H1 (cell line): ENCODE measurements around the gene CLDN9. TPM values are rescaled to one million over a fixed set of nuclear protein-coding genes. Genes with fewer than 3 reads are reported as not detected.

Experiments used
- CTCF ChIA-PET: fragments of 300-600 bp; sonication (Branson Sonifier 250); formaldehyde crosslinking; loops from one replicate; lab custom pipeline; 2021; ENCODE audit not compliant: partially characterized antibody; lab: Charles Lee
- POLR2A ChIA-PET: fragments of 300-600 bp; sonication (Branson Sonifier 250); formaldehyde crosslinking; loops from one replicate; lab custom pipeline; 2021; ENCODE audit warnings: inconsistent platforms; ENCODE audit not compliant: partially characterized antibody; lab: Charles Lee
- DNase-seq, 2 experiments: peaks; one replicate each; pipeline versions ENCODE4 v3.0.0 to v3.0.0-alpha.2; 2010 to 2022; ENCODE audit warnings: low spot score in 2 of 2, low read depth in 1 of 2, mixed read lengths in 1 of 2
- FAIRE-seq: peaks from 2 replicates; lab custom pipeline; 2011; peaks lifted over from hg19 to GRCh38; lab: Jason Lieb, UNC
- H2AFZ ChIP-seq: 2 replicates; pipeline ENCODE4 v1.8.1; 2012; ENCODE audit warnings: low read length, inconsistent platforms
- H2AK5ac ChIP-seq: 2 replicates; pipeline ENCODE4 v1.6.1; 2013; ENCODE audit warnings: low read depth, low read length
- H2BK120ac ChIP-seq: replicated peaks from 2 replicates; pipeline ENCODE3; 2013; ENCODE audit warnings: low read depth, low read length, inconsistent platforms
- H2BK12ac ChIP-seq: 2 replicates; pipeline ENCODE4 v1.6.1; 2013; ENCODE audit warnings: low read depth, low read length
- H2BK15ac ChIP-seq: 2 replicates; pipeline ENCODE4 v1.6.1; 2013; ENCODE audit warnings: low read length
- H2BK20ac ChIP-seq: 2 replicates; pipeline ENCODE4 v1.6.1; 2013; ENCODE audit warnings: low read length
- H2BK5ac ChIP-seq: 2 replicates; pipeline ENCODE4 v1.6.1; 2013; ENCODE audit warnings: low read depth, low read length
- H3K14ac ChIP-seq: 2 replicates; pipeline ENCODE4 v1.6.1; 2013; ENCODE audit warnings: inconsistent platforms; ENCODE audit not compliant: insufficient read length
- H3K18ac ChIP-seq: 2 replicates; pipeline ENCODE4 v1.6.1; 2013; ENCODE audit warnings: low read length; ENCODE audit errors: extremely low read depth
- H3K23ac ChIP-seq: 2 replicates; pipeline ENCODE4 v1.6.1; 2013; ENCODE audit warnings: inconsistent platforms; ENCODE audit not compliant: insufficient read length
- H3K23me2 ChIP-seq: 2 replicates; pipeline ENCODE4 v1.6.1; 2013; ENCODE audit warnings: low read depth, low read length
- H3K27ac ChIP-seq: 2 replicates; pipeline ENCODE4 v1.6.1; 2011; ENCODE audit warnings: low read depth, low read length, inconsistent platforms
- H3K27me3 ChIP-seq, 4 experiments: replicated peaks in 1 of 4; 1 replicate in 1 of 4; 2 replicates in 3 of 4; pipeline versions ENCODE4 v1.6.1 to v1.8.1; 2011 to 2013; ENCODE audit warnings: low read length in 3 of 4, mild to moderate bottlenecking in 3 of 4, inconsistent platforms in 2 of 4, mixed read lengths in 2 of 4, moderate library complexity in 1 of 4; ENCODE audit not compliant: control insufficient read depth in 3 of 4, insufficient read depth in 3 of 4; ENCODE audit errors: extremely low read depth in 1 of 4
- H3K36me3 ChIP-seq, 4 experiments: 2 replicates each; pipeline versions ENCODE4 v1.6.1 to v1.8.1; 2011 to 2013; ENCODE audit warnings: mild to moderate bottlenecking in 4 of 4, low read length in 3 of 4, moderate library complexity in 2 of 4, control low read depth in 1 of 4, inconsistent platforms in 1 of 4; ENCODE audit not compliant: insufficient read depth in 4 of 4, control insufficient read depth in 2 of 4
- H3K4ac ChIP-seq: replicated peaks from 2 replicates; pipeline ENCODE3; 2013; ENCODE audit warnings: low read length, low read depth, mixed read lengths, inconsistent platforms; ENCODE audit not compliant: insufficient read length
- H3K4me1 ChIP-seq, 4 experiments: replicated peaks in 1 of 4; 1 replicate in 1 of 4; 2 replicates in 3 of 4; pipeline versions ENCODE4 v1.6.1 to v1.8.1; 2011 to 2013; ENCODE audit warnings: low read length in 3 of 4, inconsistent platforms in 2 of 4, mixed read lengths in 1 of 4; ENCODE audit not compliant: insufficient read depth in 4 of 4, control insufficient read depth in 3 of 4
- H3K4me2 ChIP-seq, 2 experiments: 2 replicates each; pipeline versions ENCODE4 v1.6.1 to v1.8.1; 2011 to 2013; ENCODE audit warnings: low read depth in 2 of 2, low read length in 2 of 2, control low read depth in 1 of 2, inconsistent platforms in 1 of 2, mild to moderate bottlenecking in 1 of 2; ENCODE audit not compliant: insufficient read depth in 1 of 2
- H3K4me3 ChIP-seq, 4 experiments: fragments of 200-600, 300-600 bp in 1 of 4; sonication (generic), shearing (Covaris generic), sonication (Bioruptor Twin) in 1 of 4; 2 replicates each; pipeline versions ENCODE4 v1.5.1 to v1.8.1; 2011 to 2016; ENCODE audit warnings: low read length in 4 of 4, low read depth in 3 of 4, control low read depth in 2 of 4, inconsistent platforms in 2 of 4, mild to moderate bottlenecking in 2 of 4, mixed read lengths in 1 of 4, moderate library complexity in 1 of 4; ENCODE audit not compliant: insufficient read depth in 2 of 4; ENCODE audit errors: extremely low read depth in 1 of 4
- H3K56ac ChIP-seq: replicated peaks from 2 replicates; pipeline ENCODE3; 2013; ENCODE audit warnings: low read depth, mild to moderate bottlenecking, mixed read lengths, low read length, inconsistent platforms; ENCODE audit not compliant: insufficient read length
- H3K79me1 ChIP-seq: 2 replicates; pipeline ENCODE4 v1.6.1; 2013; ENCODE audit warnings: low read depth, low read length, control low read depth
- H3K79me2 ChIP-seq, 2 experiments: 2 replicates each; pipeline versions ENCODE4 v1.6.1 to v1.8.1; 2012 to 2013; ENCODE audit warnings: low read length in 2 of 2, mild to moderate bottlenecking in 2 of 2, inconsistent platforms in 1 of 2; ENCODE audit not compliant: insufficient read depth in 2 of 2, control insufficient read depth in 1 of 2
- H3K9ac ChIP-seq, 4 experiments: replicated peaks in 1 of 4; 1 replicate in 1 of 4; 2 replicates in 3 of 4; pipeline versions ENCODE4 v1.6.1 to v1.8.1; 2011 to 2013; ENCODE audit warnings: low read depth in 3 of 4, low read length in 3 of 4, control low read depth in 2 of 4, mild to moderate bottlenecking in 2 of 4, moderate library complexity in 2 of 4, inconsistent platforms in 1 of 4; ENCODE audit errors: extremely low read depth in 1 of 4
- H3K9me3 ChIP-seq, 2 experiments: 2 replicates each; pipeline versions ENCODE4 v1.6.1 to v1.8.1; 2012 to 2013; ENCODE audit warnings: mild to moderate bottlenecking in 2 of 2, moderate library complexity in 2 of 2, control low read depth in 1 of 2, inconsistent platforms in 1 of 2, low read depth in 1 of 2, low read length in 1 of 2, mixed read lengths in 1 of 2; ENCODE audit not compliant: insufficient read depth in 2 of 2
- H4K20me1 ChIP-seq, 2 experiments: replicated peaks in 1 of 2; 2 replicates each; pipeline versions ENCODE3 to v1.8.1; 2011 to 2013; ENCODE audit warnings: inconsistent platforms in 2 of 2, low read length in 2 of 2, mild to moderate bottlenecking in 1 of 2; ENCODE audit not compliant: insufficient read depth in 2 of 2, control insufficient read depth in 1 of 2
- H4K5ac ChIP-seq: 2 replicates; pipeline ENCODE4 v1.6.1; 2013; ENCODE audit warnings: low read length, low read depth, mixed read lengths, inconsistent platforms; ENCODE audit not compliant: insufficient read length
- H4K8ac ChIP-seq: 2 replicates; pipeline ENCODE4 v1.8.0; 2013; ENCODE audit warnings: mild to moderate bottlenecking, moderate library complexity, low read length, inconsistent platforms; ENCODE audit not compliant: insufficient read depth; ENCODE audit errors: extremely low read depth
- H4K91ac ChIP-seq: replicated peaks from 2 replicates; pipeline ENCODE3; 2013; ENCODE audit warnings: low read length, mixed read lengths, inconsistent platforms; ENCODE audit not compliant: insufficient read length
- ATF2 ChIP-seq: IDR thresholded peaks from 2 replicates; pipeline ENCODE4 v1.6.1; 2012; ENCODE audit warnings: low read length, inconsistent platforms
- WGBS, 2 experiments: shearing (Covaris generic) in 1 of 2; methylation state at CpG; one replicate each; pipeline versions ENCODE4 v1.1.6 to v1.1.7; 2013 to 2015; ENCODE audit warnings: low lambda C conversion rate in 2 of 2, mixed read lengths in 2 of 2, inconsistent platforms in 1 of 2, low coverage in 1 of 2, missing lambda C conversion rate in 1 of 2; ENCODE audit not compliant: insufficient replicate concordance in 2 of 2, insufficient coverage in 1 of 2, insufficient read length in 1 of 2; ENCODE audit errors: extremely low coverage in 1 of 2, missing lambda C conversion rate in 1 of 2; 5-methylcytosine and 5-hydroxymethylcytosine counted together
- polyA plus RNA-seq, 7 experiments: library from polyadenylated mRNA; depleted of rRNA in 3 of 7; stranded (reverse) in 5 of 7; unstranded in 2 of 7; fragments of >200 nt in 5 of 7; fragments of 200-250 nt in 2 of 7; gene quantifications; 1 replicate in 5 of 7; 2 replicates in 1 of 7; 4 replicates in 1 of 7; pipeline versions ENCODE4 v1.2.1 to v1.2.3, GENCODE V29; 2011 to 2013; ENCODE audit warnings: missing spikeins in 2 of 7, mixed read lengths in 2 of 7
- total RNA-seq: library from RNA; stranded (reverse); fragmentation: NEBNext Ultra II Directional; extraction: Animal tissue kit (Norgen Biotek cat#: 25700); gene quantifications from 2 replicates; pipeline ENCODE4 v1.2.1, GENCODE V29; 2021

Gene CLDN9
- total and polyA plus RNA-seq, 2 of the 8 experiments (the other 6 are each of a cell fraction or from before 2014, with no cell fraction given) = 0.60 to 0.89 TPM

GRCh38 chr16:3027489-3027795 lies 14.7 kb downstream of the CLDN9 start:
- Histone ChIP-seq H4K20me1 (peaks cover 10 to 34% of the 10 kb centered on the region in 2 experiments), H3K79me2 (no peaks in the 10 kb centered on the region), H3K4me2 (peak overlapping the region in 1 of 2 experiments; percentile 6; a peak in 1 of 4 replicates), H3K14ac (no peak overlapping the region), H4K8ac (no peak overlapping the region), H2BK120ac (no peak overlapping the region), H2AK5ac (no peak overlapping the region), H3K27me3 (no peaks in the 10 kb centered on the region), H3K27ac (no peak overlapping the region), H3K9ac (no peak overlapping the region), H2AFZ (no peak overlapping the region), H3K4me1 (peaks cover 0 to 19% (median 16%) of the 10 kb centered on the region in 4 experiments; a peak in 6 of 7 replicates), H4K91ac (no peak overlapping the region), H3K56ac (no peak overlapping the region), H2BK5ac (no peak overlapping the region), H2BK12ac (no peak overlapping the region), H3K18ac (no peak overlapping the region), H3K23me2 (peaks cover 12% of the 10 kb centered on the region; the same call in 1 of the 2 replicates), H3K79me1 (no peaks in the 10 kb centered on the region), H3K9me3 (no peaks in the 10 kb centered on the region), H3K36me3 (peaks cover 0 to 21% (median 9%) of the 10 kb centered on the region in 4 experiments; a peak in 7 of 8 replicates), H3K23ac (no peak overlapping the region), H2BK15ac (no peak overlapping the region), H2BK20ac (no peak overlapping the region), H3K4me3 (no peak overlapping the region), H3K4ac (no peak overlapping the region), H4K5ac (no peak overlapping the region)
- 93% methylated on average over 8 of the region's 8 CpGs; no CpG with 5 or more reads in 1 of the 2 experiments for WGBS, 2 experiments
- POLR2A ChIA-PET = interaction anchor here (1.0 to 35.7 kb wide), 14 partner anchors 2 to 107 kb away, joined by 3 to 1808 read pairs (median 8); partner anchors contain the start of genes BICDL2, CLDN6, CLDN9 and HCFC1R1
- CTCF ChIA-PET = interaction anchor here (0.7 to 23.8 kb wide), 21 partner anchors 8 to 131 kb away, joined by 3 to 639 read pairs (median 4); partner anchors contain the start of genes CLDN6, CLDN9, HCFC1R1 and THOC6
- DNase-seq (no peak), FAIRE-seq (no peak)
- TF ChIP-seq ATF2 = no peak
